Measurements from ENCODE around the gene SERTM1.

- TF ChIP-seq CTCF (IDR thresholded peaks at IDR 0.05) (no peak), POLR2A (IDR thresholded peaks at IDR 0.05) (no peak)
Observed at GRCh38 chr13:36700170-36700569, 26.4 kb downstream of the SERTM1 start.

Data from thyroid gland (tissue), 4 donors.